Activated CD4-positive, alpha-beta T cell treated with anti-CD3 and anti-CD28 coated beads, Interleukin-2, amount 50 U/mL, for 48 hours (primary cell): ENCODE data around the gene NLK.
"Not testable (repeated sequence)": the region's sequence is repeated elsewhere in the genome, so short reads cannot be mapped to it uniquely, and the experiment has no call there.

Experiments used
- DNase-seq, 2 experiments: peaks; one replicate each; pipeline ENCODE4 v3.0.0-alpha.2; 2020

Gene NLK

DNA sequence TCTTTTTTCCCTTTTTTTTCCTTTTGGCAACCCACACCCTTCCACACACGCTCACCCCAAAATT, at the start of gene NLK:
Gene NLK (plus strand): TSS at position 21 of the 64 bp plus-strand sequence. CDS start 197 bp downstream, outside the sequence.
- DNase-seq = no peak

DNA sequence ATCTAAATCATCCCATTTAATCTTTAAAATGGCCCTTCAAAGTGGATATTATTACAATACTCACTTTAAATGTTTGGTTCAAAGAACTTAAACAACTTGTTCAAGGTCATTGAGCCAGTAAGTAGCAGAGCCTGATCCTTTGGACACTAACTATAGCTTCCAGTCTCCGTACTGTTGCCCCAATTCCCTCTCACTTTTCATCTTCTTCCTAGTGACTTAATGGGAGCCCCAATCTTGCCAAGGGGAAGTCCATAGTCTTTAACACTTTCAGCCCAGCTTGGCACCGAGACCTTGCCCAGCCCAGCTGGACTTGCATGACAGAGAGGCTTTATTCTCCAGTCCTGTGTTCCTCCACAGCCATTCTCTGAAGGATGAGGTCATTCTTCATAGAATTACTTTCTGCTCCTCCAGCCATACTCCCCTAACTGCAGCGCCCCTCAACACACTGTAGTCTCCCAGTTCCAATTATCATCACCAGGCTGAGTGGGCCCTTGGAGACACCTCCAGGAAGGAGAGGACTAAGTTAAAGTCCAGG, 49.2 kb upstream of the NLK start:
- DNase-seq = no peak

DNA sequence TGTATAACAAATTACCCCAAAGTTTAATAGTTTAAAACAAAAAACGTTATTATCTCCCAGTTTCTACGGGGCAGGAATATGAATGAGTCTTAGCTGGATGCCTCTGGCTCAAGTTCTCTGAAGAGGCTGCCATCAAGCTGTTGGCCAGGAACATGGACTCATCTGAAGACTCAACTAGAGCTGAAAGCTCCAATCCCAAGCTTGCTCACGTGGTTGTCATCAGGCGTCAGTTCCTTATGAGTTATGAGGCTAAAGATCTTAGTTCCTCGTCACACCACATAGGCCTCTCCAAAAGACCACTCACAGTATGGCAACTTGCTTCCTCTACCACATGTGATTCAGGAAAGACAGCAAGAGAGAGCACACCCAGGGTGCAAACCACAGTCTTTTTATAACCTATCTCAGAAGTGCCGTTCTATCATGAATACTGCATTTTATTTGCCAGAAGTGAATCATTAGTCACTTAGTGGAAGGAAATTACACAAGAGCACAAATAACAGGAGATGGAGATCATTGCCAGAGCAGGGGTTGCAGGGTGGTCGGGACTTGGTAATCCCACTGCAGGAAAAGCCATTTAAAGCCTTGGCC, 48.7 kb upstream of the NLK start:
- DNase-seq = no peak

DNA sequence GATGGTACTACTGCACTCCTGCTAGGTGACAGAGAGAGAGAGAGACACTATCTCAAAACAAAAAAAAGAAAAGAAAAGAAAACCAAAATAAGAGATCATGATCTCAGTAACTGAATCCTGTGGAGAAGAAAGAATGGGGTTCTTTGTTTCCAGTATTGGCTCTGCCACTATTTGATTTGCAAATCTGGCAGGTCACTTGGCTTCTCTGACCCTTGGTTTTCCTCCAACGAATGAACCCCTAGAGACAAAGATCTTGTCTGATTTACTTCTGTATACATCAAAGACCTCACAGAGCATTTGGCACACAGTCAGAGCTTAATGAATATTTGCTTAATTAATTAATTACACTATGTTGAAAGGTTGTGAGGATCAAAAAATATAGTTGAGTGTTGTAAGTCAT, 47.9 kb upstream of the NLK start:
- no peak for DNase-seq

DNA sequence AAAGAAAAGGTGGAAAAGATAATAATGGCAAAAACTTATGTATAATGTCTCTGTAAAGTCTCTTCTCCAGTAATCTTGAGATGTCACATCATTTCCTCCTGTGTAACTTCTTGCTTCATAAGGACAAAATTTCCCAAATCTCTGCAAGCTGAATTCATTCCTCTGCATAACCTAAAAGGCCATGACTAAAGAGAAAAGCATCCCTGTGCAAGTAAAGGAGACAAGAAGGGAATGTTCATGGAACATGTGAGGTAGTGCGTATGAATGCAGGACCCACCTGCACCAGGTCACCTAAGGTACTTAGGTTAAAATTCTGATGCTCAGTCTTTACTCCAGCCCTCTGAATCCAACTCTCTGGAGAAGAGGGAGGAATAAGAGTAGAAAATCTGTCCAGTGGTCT, 46.9 kb upstream of the NLK start:
- DNase-seq = no peak

DNA sequence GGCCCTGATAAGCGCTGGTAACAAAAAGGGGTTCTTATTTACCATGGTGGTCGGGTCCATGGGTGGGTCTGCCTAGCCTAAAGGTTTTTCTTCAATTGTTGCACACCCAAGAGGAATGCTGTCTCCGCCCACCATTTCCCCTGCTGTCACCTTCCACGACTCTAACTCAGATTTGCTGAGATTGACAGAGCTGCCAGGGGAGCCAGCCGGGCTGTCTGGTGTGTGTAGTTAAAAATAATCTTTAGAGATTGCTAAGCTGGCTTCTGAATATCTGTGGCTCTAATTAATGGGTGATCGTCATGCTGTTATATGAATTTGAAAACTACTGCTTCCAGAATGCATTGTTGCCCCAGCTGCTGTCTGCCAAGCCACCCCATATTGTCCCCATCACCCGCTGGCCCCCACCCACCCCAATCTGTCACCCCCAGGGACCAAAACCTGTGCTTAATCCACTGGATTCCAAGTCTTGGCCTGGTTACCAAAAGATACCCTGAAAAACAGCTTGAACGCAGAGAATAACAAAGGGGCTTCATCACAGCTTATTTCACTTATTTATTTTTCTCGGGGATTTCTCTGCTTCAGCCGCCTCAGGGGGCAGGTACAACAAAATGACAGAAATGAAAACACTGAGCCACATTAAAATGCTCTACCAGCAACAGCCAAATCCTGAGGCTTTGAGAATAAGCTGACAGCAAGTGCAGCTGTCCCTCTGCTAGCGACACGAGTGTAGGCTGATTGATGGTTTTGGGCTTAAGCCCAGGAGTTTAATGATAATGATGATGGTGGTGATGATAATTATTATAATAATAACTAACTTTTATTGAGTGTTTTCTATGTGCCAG, 46.1 kb upstream of the NLK start:
- no peak for DNase-seq

DNA sequence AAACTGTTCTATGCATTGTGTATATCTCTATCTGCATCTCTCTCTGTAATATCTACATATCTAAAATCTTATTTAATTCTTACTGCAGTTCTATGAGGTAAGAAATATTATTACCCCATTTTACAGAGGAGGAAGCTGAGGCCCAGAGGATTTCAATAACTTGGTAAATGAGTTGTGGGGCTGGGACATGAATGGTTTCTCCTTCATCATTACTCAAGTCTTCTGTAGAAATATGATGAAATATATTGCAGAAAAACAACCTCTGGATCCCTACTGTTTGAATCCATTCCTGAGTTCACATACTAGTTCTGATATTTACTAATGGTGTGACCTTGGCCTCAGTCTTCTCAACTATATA, 45.5 kb upstream of the NLK start:
- DNase-seq = no peak

DNA sequence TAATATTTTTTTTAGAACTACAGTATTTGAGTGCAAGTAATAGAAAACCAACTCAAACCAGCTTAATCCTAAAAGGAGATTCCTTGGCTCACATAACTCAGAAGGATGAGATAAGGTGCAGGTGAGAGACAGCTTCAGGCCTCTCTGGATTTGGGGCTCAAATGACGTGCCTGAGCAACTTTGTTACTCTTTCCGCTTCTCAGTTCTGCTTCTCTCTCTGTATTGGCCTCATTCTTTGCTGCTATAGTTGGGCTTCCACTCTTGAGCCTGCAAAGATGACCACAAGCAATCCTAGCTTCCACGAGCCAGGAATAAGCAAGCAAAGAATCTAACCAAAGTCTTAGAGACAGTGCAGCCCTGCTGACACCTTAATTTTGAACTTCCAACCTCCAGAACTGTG, 45.0 kb upstream of the NLK start:
- DNase-seq = no peak

DNA sequence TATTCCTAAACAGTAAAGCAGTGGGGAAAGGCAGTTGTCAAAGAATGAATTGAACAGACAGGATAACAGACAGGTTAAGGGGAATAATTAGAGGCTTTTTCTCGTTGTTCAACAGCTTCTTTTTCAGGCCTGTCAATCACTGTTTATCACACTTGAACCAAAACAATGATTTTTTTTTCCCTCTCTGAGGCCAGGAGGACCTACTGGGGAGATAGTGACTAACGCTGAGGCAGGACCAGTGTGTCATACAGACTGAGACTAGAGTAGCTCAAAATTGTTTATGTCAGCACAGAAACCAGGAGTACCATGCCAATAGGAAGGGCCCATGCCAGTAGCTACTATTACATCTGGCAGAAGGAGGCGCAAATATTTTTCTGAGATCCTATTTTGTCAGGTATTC, 41.3 kb upstream of the NLK start:
- DNase-seq = no peak

DNA sequence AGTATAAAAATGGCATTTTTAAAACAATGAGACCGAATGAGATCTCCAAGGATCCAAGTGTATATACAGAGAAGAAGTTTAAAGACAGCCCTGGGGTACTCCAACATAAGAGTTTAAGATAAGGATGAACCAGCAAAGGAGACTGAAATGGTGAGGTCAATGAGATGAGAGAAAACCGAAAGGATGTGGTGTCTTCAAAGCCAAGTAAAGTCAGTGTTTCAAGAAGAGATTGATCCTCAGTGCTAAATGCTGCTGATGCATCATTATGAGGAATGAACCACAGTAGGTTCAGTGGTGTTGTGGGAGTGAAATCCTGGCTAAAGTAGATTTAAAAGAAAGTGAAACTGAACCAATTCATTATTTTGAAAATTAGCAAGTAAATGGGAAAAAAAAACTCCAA, 38.1 kb upstream of the NLK start:
- no peak for DNase-seq

DNA sequence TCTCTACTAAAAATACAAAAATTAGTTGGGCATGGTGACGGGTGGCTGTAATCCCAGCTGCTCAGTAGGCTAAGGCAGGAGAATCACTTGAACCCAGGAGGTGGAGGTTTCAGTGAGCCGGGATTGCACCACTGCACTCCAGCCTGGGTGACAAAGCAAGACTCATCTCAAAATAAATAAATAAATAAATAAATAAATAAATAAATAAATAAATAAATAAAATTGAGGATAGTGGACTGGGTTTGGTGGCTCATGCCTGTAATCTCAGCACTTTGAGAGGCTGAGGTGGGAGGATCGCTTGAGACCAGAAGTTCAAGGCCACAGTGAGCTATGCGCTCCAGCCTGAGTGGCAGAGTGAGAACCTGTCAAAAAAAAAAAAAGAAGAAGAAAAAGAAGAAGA, 34.6 kb upstream of the NLK start:
- not testable (repeated sequence) for DNase-seq

DNA sequence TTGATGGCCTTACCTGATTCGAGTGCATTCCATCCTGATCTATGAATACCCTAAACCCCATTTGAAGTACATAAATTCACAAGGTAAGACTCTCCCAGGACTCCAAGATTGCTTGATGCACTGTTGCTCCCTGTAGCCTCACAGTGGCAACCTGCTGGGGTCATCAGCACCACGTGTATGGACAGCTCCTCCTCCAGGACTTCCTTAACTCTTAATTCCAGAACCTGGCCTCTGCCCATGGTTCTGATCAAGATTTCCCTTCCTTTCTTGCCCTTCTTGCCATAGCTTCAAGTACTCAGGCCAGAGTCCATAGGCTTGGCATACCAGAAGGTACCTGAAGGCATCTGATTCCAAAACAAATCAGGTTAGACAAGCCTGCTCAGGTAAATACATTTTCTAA, 34.0 kb upstream of the NLK start:
- peak in 1 of 2 experiments; percentile 6 for DNase-seq

DNA sequence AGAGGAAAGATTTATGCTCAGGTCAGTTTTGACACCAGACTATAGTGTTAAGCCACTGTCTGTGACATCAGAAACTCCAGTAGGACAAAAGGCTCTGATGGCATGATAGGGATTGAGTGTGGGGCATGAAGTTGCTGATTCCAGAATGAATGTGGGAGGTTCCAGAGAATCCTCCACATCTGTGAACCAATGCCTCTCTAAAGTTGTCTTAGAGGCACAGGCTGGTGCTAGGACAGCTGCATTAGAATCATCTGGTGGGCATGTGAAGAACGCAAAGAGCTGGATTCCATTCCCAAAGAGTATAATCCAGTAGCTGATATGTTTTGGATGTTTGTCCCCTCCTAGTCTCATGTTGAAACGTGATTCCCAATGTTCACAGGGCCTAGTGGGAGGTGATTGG, 32.1 kb upstream of the NLK start:
- DNase-seq = no peak

DNA sequence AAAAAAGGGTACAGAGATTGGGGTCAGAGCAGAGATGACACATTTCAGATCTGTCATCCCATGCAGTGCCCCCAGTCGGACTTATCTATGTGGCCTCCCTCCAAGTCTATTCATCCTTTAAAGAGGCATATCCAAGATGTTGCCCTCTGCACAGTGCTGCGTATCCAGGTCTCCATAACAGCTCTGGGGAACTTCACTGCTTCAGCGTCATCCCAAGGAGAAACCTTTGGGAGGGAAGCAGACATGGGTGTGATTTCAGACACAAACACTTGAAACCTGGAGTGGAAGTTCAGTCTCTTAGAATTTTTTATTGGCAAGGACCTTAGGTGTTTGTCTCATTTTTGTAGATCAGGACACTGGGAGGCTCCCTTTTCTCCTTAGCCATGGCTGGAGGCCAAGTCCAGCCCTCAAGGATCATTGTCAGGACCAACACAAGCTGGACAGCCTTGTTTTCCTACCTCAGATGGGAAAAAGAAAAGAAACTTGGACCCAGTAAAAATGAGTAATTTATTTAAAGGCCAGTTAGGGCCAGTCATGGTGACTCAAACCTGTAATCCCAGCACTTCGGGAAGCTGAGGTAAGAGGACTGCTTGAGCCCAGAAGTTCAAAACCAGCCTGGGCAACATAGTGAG, 23.9 kb upstream of the NLK start:
- no peak for DNase-seq

DNA sequence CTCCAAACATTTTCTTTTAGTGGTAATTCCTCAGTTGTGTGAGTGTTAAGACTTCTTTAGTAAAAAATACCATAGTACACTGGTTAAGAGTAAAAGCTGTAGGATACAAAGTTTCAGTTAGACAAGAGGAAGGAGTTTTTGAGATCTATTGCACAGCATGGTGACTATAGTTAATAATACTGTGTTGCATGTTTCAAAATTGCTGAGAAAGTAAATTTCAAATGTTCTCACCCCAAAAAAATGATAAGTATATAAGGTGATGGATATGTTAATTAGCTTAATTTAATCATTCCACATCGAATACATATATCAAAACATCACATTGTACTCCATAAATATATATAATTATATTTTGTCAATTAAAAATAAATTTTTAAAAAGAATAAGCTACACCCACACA, 22.0 kb upstream of the NLK start:
- DNase-seq = no peak

DNA sequence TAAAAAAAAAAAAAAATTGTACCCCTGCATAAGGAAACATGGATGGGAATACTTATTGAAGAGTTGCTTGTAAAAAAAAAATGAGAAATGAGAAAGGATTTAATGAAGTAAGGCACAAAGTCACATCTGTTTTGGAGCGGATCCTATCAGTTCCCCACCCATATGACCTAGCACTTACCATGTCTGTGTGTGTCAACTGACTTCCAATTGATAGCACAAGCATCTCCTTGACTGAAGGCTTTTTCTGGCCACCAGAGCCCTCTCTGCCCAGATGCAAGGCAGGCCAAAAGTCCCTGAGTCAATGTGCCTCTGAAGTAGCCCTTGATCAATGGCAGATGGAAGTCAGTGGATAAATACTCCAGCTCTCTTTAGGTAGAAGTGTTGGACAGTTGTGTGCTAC, 13.4 kb upstream of the NLK start:
- no peak for DNase-seq

DNA sequence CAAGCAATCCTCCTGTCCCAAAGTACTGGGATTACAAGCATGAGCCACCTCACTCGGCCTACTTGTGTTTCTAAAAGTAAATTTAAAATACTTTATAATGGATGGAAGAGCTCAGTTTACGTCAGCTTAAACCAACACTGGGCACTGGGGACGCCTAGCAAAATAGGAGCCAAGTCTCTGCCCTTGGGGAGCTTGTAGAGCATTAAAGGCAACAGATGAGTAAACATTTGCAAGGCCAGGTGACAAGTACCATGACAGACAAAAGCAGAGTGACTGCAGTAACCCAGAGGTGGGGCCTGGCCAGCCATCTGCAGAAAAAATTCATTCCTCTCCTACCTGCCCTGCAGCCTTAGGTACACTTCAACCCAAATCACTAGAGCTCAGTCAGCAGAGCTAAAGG, 12.1 kb upstream of the NLK start:
- DNase-seq = no peak

DNA sequence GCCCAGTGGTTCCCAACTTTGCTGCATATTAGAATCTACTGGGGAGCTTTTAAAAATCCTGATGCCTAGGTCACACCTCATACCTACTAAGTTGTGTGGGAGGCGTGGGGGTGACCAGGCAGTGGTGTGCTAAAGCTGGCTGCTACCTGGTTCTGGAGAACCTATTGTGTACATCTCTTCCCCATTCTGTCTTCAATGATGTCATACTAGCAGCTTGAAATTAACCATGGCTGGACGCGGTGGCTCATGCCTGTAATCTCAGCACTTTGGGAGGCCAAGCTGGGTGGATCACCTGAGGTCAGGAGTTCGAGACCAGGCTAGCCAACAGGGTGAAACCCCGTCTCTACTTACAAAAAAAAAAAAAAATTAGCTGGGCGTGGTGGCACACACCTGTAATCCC, 11.3 kb upstream of the NLK start:
- DNase-seq = no peak

DNA sequence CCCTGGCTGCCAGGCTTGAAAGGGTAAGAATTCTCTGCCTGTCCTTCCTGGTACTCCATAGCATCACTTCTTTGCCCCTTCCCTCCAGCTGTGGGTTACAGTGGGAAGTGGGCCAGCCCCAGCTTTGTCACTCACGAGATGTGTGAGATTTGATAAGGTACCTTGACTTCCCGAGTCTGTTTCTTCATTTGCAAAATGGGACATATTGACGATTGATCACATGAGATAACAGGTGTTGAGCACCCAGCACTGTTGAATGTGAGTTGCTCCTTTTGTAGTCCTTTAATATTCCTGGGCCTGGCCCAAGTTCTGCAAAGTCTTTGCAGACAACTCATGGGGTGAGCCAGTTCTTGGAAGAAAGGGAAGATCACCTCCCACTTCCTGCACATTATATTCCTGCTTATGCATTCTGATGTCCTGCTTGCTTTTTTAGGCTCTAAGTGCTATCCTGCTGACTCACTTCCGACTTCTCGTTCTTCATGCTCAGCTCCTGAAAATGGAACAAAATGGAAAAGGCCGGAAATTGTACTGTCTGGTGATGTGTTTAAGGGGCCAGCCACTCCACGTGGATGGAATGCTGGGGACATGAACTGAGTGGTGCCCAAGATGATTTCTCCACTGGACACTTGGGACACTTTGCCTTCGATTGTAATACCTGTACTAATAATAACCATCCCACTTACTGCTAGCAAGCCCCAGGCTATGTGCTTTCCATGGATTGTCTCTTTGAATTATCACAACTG, 8.3 kb upstream of the NLK start:
- no peak for DNase-seq

DNA sequence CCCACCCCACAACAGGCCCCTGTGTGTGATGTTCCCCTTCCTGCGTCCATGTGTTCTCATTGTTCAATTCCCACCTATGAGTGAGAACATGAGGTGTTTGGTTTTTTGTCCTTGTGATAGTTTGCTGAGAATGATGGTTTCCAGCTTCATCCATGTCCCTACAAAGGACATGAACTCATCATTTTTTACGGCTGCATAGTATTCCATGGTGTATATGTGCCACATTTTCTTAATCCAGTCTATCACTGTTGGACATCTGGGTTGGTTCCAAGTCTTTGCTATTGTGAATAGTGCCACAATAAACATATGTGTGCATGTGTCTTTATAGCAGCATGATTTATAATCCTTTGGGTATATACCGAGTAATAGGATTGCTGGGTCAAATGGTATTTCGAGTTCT, 7.0 kb upstream of the NLK start:
- not testable (repeated sequence) for DNase-seq

DNA sequence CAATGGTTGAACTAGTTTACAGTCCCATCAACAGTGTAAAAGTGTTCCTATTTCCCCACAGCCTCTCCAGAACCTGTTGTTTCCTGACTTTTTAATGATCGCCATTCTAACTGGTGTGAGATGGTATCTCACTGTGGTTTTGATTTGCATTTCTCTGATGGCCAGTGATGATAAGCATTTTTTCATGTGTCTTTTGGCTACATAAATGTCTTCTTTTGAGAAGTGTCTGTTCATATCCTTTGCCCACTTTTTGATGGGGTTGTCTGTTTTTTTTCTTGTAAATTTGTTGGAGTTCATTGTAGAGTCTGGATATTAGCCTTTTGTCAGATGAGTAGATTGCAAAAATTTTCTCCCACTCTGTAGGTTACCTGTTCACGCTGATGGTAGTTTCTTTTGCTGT, 6.6 kb upstream of the NLK start:
- not testable (repeated sequence) for DNase-seq

DNA sequence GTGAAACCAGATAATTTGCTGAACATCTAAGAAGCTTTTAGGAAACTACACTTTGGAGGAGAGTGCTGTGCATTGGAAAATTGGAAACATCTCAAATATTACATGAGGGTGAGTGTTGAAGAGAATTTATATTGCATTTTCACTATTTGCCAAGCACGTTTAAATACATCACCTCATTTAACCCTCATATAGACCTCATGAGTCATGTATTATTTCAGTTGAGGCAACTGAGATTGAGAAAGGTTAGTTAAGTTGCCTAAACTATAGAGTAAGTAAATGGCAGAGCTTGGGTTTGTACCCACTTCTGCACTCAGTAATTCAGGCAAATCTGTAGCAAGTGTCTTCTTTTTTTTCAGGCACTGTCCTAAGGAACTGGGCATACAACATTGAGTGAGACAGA, 3.7 kb upstream of the NLK start:
- no peak for DNase-seq

DNA sequence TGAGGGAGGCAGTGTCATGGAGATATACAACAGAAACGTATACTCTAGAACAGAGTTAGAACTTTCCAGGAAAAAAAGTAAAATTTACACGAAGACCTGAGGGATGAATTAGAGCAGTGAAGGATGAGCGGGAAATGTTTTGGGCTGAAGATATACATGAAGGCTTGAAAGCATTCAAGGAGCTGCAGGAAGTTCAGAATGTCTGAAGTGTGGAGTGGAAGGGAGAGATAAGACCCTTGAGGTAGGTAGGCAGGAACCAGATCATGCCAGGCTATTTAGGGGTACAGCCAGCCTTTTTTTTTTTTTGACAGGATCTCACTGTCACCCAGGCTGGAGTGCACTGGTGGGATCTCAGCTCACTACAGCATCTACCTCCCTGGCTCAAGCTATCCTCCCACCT, 3.2 kb upstream of the NLK start:
- DNase-seq = no peak

DNA sequence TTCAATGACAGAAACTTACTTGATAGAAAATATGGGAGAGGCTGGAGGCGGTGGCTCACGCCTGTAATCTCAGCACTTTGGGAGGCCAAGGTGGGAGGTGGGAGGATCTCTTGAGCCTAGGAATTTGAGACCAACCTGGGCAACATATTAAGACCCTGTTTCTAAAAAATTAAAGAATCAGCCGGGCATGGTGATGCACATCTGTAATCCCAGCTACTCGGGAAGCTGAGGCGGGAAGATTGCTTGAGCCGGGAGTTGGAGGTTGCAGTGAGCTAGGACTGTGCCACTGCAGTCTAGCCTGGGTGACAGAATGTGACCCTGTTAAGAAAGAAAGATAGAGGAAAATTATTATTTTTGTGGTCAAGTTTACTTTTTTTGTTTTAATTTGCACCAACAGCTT, 2.1 kb upstream of the NLK start:
- no peak for DNase-seq
